ENCODE data around the gene JDP2.

DNA sequence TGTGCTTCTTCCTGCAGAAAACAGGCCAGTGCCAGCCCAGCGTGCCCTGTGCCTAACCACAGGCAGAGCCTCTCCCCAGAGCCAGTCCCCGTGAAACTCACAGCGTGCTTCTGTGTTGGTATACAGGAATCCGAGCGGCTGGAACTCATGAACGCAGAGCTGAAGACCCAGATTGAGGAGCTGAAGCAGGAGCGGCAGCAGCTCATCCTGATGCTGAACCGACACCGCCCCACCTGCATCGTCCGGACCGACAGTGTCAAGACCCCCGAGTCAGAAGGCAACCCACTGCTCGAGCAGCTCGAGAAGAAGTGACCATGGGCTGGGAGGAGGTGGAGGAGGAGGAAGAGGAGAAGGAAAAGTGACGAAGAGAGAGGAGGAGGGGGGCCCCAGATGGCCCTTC is 41.3 kb downstream of the JDP2 start:
- TF ChIP-seq, protein P1, sequence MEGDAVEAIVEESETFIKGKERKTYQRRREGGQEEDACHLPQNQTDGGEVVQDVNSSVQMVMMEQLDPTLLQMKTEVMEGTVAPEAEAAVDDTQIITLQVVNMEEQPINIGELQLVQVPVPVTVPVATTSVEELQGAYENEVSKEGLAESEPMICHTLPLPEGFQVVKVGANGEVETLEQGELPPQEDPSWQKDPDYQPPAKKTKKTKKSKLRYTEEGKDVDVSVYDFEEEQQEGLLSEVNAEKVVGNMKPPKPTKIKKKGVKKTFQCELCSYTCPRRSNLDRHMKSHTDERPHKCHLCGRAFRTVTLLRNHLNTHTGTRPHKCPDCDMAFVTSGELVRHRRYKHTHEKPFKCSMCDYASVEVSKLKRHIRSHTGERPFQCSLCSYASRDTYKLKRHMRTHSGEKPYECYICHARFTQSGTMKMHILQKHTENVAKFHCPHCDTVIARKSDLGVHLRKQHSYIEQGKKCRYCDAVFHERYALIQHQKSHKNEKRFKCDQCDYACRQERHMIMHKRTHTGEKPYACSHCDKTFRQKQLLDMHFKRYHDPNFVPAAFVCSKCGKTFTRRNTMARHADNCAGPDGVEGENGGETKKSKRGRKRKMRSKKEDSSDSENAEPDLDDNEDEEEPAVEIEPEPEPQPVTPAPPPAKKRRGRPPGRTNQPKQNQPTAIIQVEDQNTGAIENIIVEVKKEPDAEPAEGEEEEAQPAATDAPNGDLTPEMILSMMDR (IDR thresholded peaks at IDR 0.05; ENCODE audit: insufficient read depth, low read depth, low read length), result no peak
- no peak for TF ChIP-seq EZH2 (IDR thresholded peaks at IDR 0.05; ENCODE audit: insufficient read depth, low read length)
